Measurements from ENCODE around the gene KCNK4.
A peak's percentile ranks its signal among the peaks of the same experiment; 100 is the strongest.
"Not testable (repeated sequence)": the region's sequence is repeated elsewhere in the genome, so short reads cannot be mapped to it uniquely, and the experiment has no call there.

The KCNK4 gene

GRCh38 chr11:64291262-64291751 is at the start of gene KCNK4:
Gene KCNK4, plus strand, starts transcription at chr11:64291302. Its CDS starts 1,717 bp downstream, at chr11:64293019.
- no peak within 1 kb of the TSS for H3K27ac Mint-ChIP-seq
- no peak for DNase-seq
- peaks cover 31% of the 10 kb centered on the region for H3K4me1 Mint-ChIP-seq
- peak; percentile 13 for ATAC-seq
- H3K4me3 Mint-ChIP-seq: peak within 1 kb of the TSS; percentile 61 to 64
- no peaks in the 10 kb centered on the region for H3K9me3 Mint-ChIP-seq
- peaks cover 54% of the 10 kb centered on the region for H3K27me3 Mint-ChIP-seq

DNA sequence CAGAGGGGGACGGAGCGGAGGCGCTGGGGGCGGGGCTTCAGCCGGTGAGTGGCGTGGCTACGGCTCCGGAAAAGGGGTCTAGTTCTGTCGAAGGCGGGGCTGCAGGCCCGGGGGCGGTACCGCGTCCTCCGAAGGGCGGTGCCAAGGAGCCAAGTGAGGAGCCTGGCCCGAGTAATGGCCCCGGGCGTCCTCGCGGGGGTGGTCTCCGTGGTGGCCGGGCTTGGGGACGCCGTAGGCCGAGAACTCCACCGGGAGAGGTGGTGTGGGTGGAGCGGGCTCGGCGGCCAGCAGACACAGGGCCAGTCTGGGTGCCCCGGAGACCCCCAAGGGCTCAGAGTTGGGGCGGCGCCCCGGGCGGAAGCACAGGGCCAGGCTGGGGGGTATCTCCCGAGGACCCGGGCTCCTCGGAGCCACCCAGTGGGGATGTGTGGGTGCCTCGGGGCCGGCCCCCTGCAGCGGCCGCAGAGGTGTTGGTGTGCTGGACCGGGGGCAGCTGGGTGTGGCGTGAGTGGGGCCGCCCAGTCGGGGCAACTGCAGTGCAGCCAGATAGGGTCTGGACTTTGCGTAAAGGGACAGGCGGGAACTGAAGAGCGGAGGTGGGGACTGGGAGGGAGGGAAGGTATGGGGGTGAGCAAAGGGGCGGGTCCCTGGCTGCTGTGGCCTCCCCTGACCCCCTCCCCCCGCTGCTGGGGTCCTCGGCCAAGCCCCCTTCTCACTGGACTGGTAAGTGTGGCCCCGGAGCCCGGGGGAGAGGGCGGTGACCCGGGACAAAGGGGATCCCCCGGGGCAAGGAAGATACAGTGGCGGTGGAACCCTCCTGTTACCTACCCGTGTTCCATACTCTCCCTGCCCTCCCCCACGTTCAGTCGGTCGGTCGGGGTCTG is 49.4 kb upstream of the KCNK4 start:
- Mint-ChIP-seq H3K4me3 (peak overlapping the region; percentile 82 to 93), H3K27me3 (no peaks in the 10 kb centered on the region), H3K4me1 (peaks cover 71% of the 10 kb centered on the region), H3K27ac (peak overlapping the region; percentile 92 to 97), H3K9me3 (no peaks in the 10 kb centered on the region)
- ATAC-seq (peak; percentile 31), DNase-seq (peak in 1 of 2 donors; percentile 52)

GRCh38 chr11:64243236-64243854 is 47.8 kb upstream of the KCNK4 start:
- peak overlapping the region; percentile 13 to 93 for H3K4me3 Mint-ChIP-seq
- H3K27ac Mint-ChIP-seq: no peak overlapping the region
- peaks cover 71% of the 10 kb centered on the region for H3K4me1 Mint-ChIP-seq
- no peaks in the 10 kb centered on the region for H3K9me3 Mint-ChIP-seq
- no peaks in the 10 kb centered on the region for H3K27me3 Mint-ChIP-seq
- DNase-seq: no peak
- no peak for ATAC-seq

DNA sequence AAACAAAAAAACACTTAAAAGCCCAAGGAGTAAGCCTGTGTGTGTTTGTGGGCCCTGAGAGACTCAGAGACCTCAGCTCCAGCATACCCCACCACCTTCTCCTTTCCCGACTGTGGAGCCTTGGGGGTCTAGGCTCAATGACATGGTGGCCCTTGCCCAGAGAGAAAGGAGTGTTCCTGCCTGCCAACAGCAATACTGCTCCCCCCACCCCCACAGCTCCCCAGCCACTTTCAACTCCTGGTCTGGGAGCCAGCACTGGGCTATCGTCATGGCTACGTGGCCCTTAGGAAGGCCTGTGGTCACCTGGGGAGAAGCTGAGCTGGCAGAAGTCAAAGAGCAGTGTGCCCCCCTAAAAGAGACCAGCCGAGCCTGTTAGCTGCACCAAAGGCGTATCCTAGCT is 47.0 kb upstream of the KCNK4 start:
- Mint-ChIP-seq H3K27ac (peak overlapping the region; percentile 57 to 88), H3K4me3 (peak overlapping the region in 1 of 2 donors; percentile 21), H3K4me1 (peaks cover 64% of the 10 kb centered on the region), H3K27me3 (no peaks in the 10 kb centered on the region), H3K9me3 (no peaks in the 10 kb centered on the region)
- ATAC-seq (no peak), DNase-seq (no peak)

GRCh38 chr11:64244966-64245365 is 46.1 kb upstream of the KCNK4 start:
- Mint-ChIP-seq H3K27ac (peak overlapping the region; percentile 42 to 96), H3K27me3 (no peaks in the 10 kb centered on the region), H3K4me1 (peaks cover 65% of the 10 kb centered on the region), H3K9me3 (no peaks in the 10 kb centered on the region), H3K4me3 (peak overlapping the region; percentile 95 to 96)
- DNase-seq (no peak), ATAC-seq (no peak)

GRCh38 chr11:64245401-64245796 is 45.7 kb upstream of the KCNK4 start:
- H3K4me3 Mint-ChIP-seq: peak overlapping the region; percentile 95 to 96
- peak overlapping the region; percentile 48 to 96 for H3K27ac Mint-ChIP-seq
- H3K27me3 Mint-ChIP-seq: no peaks in the 10 kb centered on the region
- DNase-seq: no peak
- H3K4me1 Mint-ChIP-seq: peaks cover 65% of the 10 kb centered on the region
- no peak for ATAC-seq
- H3K9me3 Mint-ChIP-seq: no peaks in the 10 kb centered on the region

DNA sequence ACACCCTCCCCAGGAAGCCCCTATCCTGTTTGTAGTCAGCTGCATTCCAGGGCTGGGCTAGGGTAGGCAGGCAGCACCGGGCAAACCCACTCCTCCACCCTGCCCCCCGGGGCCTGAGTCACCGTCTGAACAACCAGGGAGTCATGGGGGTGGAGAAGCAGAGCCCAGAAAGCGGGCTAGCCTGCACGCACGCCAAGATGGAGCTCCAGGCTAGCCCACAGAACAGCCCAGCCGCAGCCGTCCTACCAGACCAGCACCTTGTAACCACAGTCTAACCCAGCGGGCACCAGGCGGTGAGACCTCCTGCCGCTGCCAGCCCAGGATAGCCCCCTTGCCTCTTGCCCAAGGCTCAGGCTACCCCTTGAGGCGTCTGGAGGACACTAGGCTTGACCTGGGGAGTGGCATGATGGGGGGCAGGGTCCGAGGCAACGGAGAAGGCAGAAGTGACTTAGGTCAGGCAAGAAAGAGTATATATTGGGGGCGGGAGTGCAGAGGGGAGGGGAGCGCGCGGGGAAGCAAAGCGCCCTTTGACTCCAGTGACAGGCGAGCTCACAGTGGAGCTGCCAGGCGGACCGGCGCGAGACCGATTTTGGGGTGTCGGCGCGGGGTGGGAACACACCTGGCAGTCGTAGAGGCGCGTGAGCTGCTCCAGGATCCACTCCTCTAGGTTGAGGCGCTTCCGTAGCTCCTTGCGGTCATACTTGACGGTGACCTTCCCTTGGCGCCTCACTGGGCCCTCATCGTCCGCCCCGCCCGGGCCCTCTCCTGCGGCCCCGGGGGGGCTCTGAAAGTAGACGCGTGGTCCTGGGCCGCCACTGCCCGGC is 45.1 kb upstream of the KCNK4 start:
- peak overlapping the region; percentile 95 to 96 for H3K27ac Mint-ChIP-seq
- ATAC-seq (peak; percentile 33), DNase-seq (peak; percentile 48 to 80)
- no peaks in the 10 kb centered on the region for H3K9me3 Mint-ChIP-seq
- H3K27me3 Mint-ChIP-seq: no peaks in the 10 kb centered on the region
- H3K4me1 Mint-ChIP-seq: peaks cover 68% of the 10 kb centered on the region
- peak overlapping the region; percentile 95 to 96 for H3K4me3 Mint-ChIP-seq

DNA sequence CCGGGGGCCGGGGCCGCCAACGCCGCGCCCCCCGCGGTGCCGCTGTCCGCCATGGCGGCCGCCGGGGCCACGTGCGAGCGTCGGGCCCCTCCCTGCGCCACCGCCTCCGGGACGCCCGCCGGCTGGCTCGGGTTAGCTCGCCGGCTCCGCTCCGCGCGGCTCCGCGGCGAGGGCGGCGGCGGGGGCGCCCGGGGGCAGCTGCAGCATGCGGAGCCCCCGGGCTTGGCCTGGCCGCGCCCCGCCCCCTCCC is 44.6 kb upstream of the KCNK4 start:
- not testable (repeated sequence) for H3K27me3 Mint-ChIP-seq

DNA sequence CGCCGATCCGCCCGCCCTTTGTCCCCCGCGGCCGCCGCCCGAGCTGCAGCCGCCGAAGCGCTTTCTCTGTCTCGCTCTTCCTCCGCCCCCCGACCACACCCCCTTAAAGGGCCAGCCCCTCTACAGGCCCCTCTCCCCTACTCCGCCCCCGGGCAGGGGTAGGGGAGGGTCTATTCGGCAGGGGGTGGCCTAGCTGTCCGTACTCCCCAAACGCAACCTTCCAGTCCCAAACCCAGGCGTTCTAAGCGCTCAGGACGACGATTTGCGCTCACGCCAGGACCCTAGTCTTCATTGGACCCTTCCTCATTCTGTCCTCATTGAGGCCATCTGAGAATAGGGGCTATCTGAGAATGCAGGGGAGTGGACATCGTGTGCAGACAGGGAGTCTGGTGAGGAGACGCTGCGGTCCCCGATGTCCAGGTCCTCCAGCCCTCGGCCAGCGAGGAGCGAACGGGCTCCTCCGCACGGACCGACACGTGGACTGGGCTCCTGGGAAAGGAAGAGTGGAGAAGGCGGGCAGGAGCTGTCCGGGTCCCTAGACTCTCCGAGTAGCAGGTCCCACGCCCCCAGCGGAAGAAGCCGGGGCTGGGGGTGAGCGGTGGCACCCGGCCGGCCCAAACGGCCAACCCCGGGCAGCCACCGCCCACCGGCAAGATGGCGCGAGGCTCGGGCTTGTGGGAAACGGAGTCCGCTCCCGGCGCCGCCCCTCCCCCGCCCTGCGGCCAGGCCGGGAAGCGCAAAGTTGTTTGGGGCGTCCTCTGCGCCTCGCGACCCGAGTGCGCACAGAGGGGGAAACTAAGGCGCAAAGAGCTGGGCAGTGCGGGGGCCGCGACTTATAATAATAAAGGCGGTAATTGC is 44.0 kb upstream of the KCNK4 start, which contains the start of gene PPP1R14B:
TSS of gene PPP1R14B (minus strand) at position 73 of the 858 bp plus-strand sequence. CDS start 270 bp downstream, outside the sequence.
- Mint-ChIP-seq H3K4me1 (peaks cover 72% of the 10 kb centered on the region), H3K27ac (peak within 1 kb of the TSS; percentile 95 to 96)
- DNase-seq: peak; percentile 77

More for the DNA sequence above, 44.6 kb upstream of the KCNK4 start:
- Mint-ChIP-seq H3K4me1 (peaks cover 68% of the 10 kb centered on the region), H3K4me3 (peak overlapping the region; percentile 76 to 90)
- not testable (repeated sequence) for H3K27ac Mint-ChIP-seq, DNase-seq, H3K9me3 Mint-ChIP-seq
- ATAC-seq: peak; percentile 13

DNA sequence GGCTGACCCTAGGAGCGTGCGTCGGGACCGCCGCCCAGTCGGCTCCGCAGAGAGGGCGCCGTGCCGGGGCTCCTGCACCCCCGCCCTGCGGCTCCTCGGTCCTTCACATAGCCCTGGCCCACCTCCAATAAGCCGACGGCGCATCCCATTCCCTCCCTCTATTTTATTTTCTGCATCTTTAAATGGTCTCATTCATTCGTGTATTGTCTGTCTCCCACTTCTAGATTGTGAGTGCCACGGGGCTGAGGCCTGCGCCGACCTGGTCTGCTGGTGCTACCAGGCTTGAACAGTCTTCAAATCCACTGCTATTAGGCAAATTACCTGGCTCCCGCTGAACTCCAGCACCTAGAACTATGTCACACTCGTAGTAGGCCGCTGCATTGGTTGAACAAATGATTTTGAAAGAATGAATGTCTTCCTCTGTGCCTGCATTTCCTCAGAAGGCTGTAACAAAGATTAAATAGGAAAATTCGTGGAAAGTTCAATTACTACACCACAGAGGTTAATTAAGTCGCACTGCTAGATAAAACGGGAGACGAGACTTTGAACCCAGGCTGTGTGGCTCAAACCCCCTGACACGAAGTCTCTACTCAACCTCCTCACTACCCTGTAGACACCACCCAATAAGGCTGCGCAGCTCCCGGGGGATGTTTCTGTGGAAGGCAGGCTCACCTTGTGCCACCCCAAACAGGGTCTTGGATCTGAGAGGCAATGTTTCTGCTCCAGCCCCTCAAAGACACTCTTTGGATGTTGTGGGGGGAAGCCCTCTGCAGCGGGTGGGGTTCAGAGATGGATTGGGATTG is 43.2 kb upstream of the KCNK4 start:
- Mint-ChIP-seq H3K27me3 (no peaks in the 10 kb centered on the region), H3K4me3 (peak overlapping the region; percentile 62 to 90), H3K4me1 (peaks cover 72% of the 10 kb centered on the region), H3K27ac (no peak overlapping the region), H3K9me3 (no peaks in the 10 kb centered on the region)
- ATAC-seq (no peak), DNase-seq (no peak)

More for the DNA sequence above, 44.0 kb upstream of the KCNK4 start, which contains the start of gene PPP1R14B:
- peak within 1 kb of the TSS; percentile 95 to 96 for H3K4me3 Mint-ChIP-seq
- peak; percentile 66 for ATAC-seq
- H3K9me3 Mint-ChIP-seq: no peaks in the 10 kb centered on the region
- no peaks in the 10 kb centered on the region for H3K27me3 Mint-ChIP-seq

DNA sequence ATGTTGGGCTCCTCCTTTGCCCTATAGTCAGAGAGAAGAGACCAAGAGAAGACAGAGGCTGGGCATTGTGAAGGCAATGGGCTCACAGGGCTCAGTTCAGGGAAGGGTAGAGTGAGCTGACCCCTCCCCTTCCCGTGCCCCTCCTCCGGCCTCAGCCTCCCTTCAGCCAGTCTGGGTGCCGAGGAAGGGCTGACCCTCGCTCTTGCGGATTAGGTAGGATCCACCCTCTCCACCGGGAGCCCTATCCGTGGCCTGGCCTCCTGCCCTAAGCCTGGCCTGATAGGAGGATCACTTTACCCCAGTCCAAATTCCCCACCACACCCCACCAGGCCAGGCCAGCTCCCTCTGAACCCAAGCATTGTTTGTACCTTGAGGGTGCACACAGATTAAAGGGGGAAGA is 42.5 kb upstream of the KCNK4 start:
- Mint-ChIP-seq H3K27me3 (no peaks in the 10 kb centered on the region), H3K27ac (no peak overlapping the region), H3K9me3 (no peaks in the 10 kb centered on the region), H3K4me3 (no peak overlapping the region), H3K4me1 (peaks cover 71% of the 10 kb centered on the region)
- DNase-seq (no peak), ATAC-seq (no peak)

DNA sequence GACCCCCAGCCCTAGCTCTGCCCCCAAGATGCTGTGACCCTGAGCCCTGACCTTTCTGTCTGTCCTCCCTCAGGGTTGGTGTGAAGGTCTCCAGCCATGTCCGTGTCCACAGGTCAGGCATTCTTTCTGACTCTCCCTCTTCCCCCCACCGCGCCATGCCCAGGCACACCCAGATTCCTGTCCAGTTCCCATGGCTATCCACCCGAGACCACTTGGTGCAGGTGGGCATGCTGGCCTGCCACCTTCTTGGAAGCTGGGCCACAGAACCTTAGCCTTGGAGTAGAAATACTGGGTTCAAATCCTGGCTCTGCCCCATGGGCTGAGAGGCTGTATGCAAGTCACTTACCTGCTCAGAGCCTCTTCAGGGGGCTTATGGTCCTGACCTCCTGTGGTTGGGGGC is 42.1 kb upstream of the KCNK4 start:
- peaks cover 71% of the 10 kb centered on the region for H3K4me1 Mint-ChIP-seq
- DNase-seq (no peak), ATAC-seq (no peak)
- no peaks in the 10 kb centered on the region for H3K27me3 Mint-ChIP-seq
- H3K9me3 Mint-ChIP-seq: no peaks in the 10 kb centered on the region
- H3K27ac Mint-ChIP-seq: no peak overlapping the region
- H3K4me3 Mint-ChIP-seq: no peak overlapping the region

GRCh38 chr11:64249563-64250414 is 41.3 kb upstream of the KCNK4 start:
- peak overlapping the region in 1 of 2 donors; percentile 15 for H3K27ac Mint-ChIP-seq
- H3K9me3 Mint-ChIP-seq: no peaks in the 10 kb centered on the region
- ATAC-seq (no peak), DNase-seq (no peak)
- H3K4me1 Mint-ChIP-seq: peaks cover 66% of the 10 kb centered on the region
- H3K4me3 Mint-ChIP-seq: peak overlapping the region in 1 of 2 donors; percentile 61
- H3K27me3 Mint-ChIP-seq: no peaks in the 10 kb centered on the region
